GM12892 (cell line): ENCODE measurements around the gene C1orf210.

Source experiments
- POLR2A ChIP-seq: IDR thresholded peaks from 2 replicates; pipeline ENCODE4 v1.6.1; 2011; ENCODE audit warnings: low read depth, low read length, control low read depth
- TAF1 ChIP-seq: IDR thresholded peaks from 2 replicates; pipeline ENCODE4 v1.6.1; 2011; ENCODE audit warnings: low read depth, mild to moderate bottlenecking, control low read depth, low read length, borderline replicate concordance

- no peak for TF ChIP-seq POLR2A
- no peak for TF ChIP-seq TAF1
Measured at GRCh38 chr1:43334453-43335205, 49.2 kb upstream of the C1orf210 start.
